ENCODE data around the gene ABR. TPM values are rescaled to one million over a fixed set of nuclear protein-coding genes. Genes with fewer than 3 reads are reported as not detected.

Gene ABR
- total RNA-seq, 1 donor from 2014 or later = 92.7 TPM

- no peaks in the 10 kb centered on the region for H3K9me3 Mint-ChIP-seq
- H3K27ac Mint-ChIP-seq = no peak overlapping the region
- H3K9ac ChIP-seq = no peak overlapping the region
- peaks cover 22% of the 10 kb centered on the region for H3K4me1 ChIP-seq
- H3K4me1 Mint-ChIP-seq = peaks cover 27% of the 10 kb centered on the region
- H3K27me3 ChIP-seq = peaks cover 17% of the 10 kb centered on the region
- no peak for DNase-seq (ENCODE audit: low spot score)
- no peaks in the 10 kb centered on the region for H3F3A ChIP-seq (ENCODE audit: low read depth)
- no peaks in the 10 kb centered on the region for H3K36me3 ChIP-seq
- no peaks in the 10 kb centered on the region for H3K9me3 ChIP-seq (ENCODE audit: low read depth)
- H3K79me2 ChIP-seq (ENCODE audit: low read depth) = no peaks in the 10 kb centered on the region
- H3K4me3 Mint-ChIP-seq = no peak overlapping the region
- no peak overlapping the region for H3K4me3 ChIP-seq
- H3K27me3 Mint-ChIP-seq (ENCODE audit: insufficient read depth, low read depth) = peaks cover 7% of the 10 kb centered on the region
- no peak overlapping the region for H3K27ac ChIP-seq
- H3K36me3 Mint-ChIP-seq = no peaks in the 10 kb centered on the region
- H2AFZ ChIP-seq (replicated peaks) = no peak overlapping the region
- no peak overlapping the region for H3K4me2 ChIP-seq
- no peak for TF ChIP-seq EZH2phosphoT487 (IDR thresholded peaks at IDR 0.05)
- TF ChIP-seq EZH2 (IDR thresholded peaks at IDR 0.05) = no peak
- TF ChIP-seq CTCF (IDR thresholded peaks at IDR 0.05) = no peak
- H4K20me1 ChIP-seq (ENCODE audit: low read depth) = peaks cover 13% of the 10 kb centered on the region
These were observed 143.5 kb downstream of the ABR start for GRCh38 chr17:1036171-1036844.

- no peaks in the 10 kb centered on the region for H3K36me3 Mint-ChIP-seq
These were observed 144.1 kb downstream of the ABR start for GRCh38 chr17:1035546-1036170.

DNA sequence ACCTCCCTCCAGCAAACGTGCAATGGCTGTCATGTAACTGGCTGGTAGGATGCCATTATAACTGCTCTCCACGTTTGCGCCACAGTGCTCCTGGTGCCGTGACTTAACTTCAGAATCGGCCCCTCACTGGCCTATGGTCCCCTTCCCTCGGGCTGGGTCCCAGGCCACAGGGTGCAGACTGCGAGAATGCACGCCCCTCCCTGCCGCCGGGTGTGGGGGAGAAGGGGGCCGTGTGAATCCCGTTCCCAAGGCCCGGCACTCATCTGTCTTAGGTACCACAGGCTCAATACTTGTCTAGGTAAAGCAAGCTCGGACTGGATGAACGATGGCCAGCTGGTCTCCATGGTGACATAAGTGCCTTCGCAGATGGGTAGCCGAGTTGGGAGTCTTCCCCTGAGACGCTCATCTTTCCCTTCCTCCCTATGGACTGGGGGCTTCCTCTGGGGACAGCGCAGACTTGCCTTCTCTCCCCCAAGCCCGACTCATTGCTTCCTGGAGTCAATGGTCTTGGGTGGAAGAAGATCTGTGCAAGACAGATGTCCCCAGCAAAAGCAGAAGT, 145.1 kb downstream of the ABR start:
- Mint-ChIP-seq H3K4me3 (no peak overlapping the region), H3K36me3 (no peaks in the 10 kb centered on the region), H3K27me3 (ENCODE audit: insufficient read depth, low read depth) (peaks cover 7% of the 10 kb centered on the region), H3K9me3 (no peaks in the 10 kb centered on the region), H3K4me1 (peaks cover 28% of the 10 kb centered on the region), H3K27ac (no peak overlapping the region)
- peaks cover 27% of the 10 kb centered on the region for H4K20me1 ChIP-seq (ENCODE audit: low read depth)
- no peak for TF ChIP-seq EZH2phosphoT487 (IDR thresholded peaks at IDR 0.05)
- TF ChIP-seq CTCF (IDR thresholded peaks at IDR 0.05) = no peak
- no peak for TF ChIP-seq EZH2 (IDR thresholded peaks at IDR 0.05)
- peaks cover 8% of the 10 kb centered on the region for H3F3A ChIP-seq (ENCODE audit: low read depth)
- no peaks in the 10 kb centered on the region for H3K9me3 ChIP-seq (ENCODE audit: low read depth)
- no peak for DNase-seq (ENCODE audit: low spot score)
- no peaks in the 10 kb centered on the region for H3K79me2 ChIP-seq (ENCODE audit: low read depth)
- H3K36me3 ChIP-seq = no peaks in the 10 kb centered on the region
- H3K9ac ChIP-seq = no peak overlapping the region
- no peak overlapping the region for H3K4me3 ChIP-seq
- no peak overlapping the region for H3K27ac ChIP-seq
- H3K4me2 ChIP-seq = no peak overlapping the region
- H3K27me3 ChIP-seq = peaks cover 27% of the 10 kb centered on the region
- H3K4me1 ChIP-seq = peaks cover 19% of the 10 kb centered on the region
- no peak overlapping the region for H2AFZ ChIP-seq (replicated peaks)

More at GRCh38 chr17:1035546-1036170, 144.1 kb downstream of the ABR start:
- Mint-ChIP-seq H3K27ac (no peak overlapping the region), H3K4me3 (no peak overlapping the region), H3K27me3 (ENCODE audit: insufficient read depth, low read depth) (peaks cover 7% of the 10 kb centered on the region), H3K9me3 (no peaks in the 10 kb centered on the region), H3K4me1 (peaks cover 29% of the 10 kb centered on the region)
- H3F3A ChIP-seq (ENCODE audit: low read depth) = peaks cover 5% of the 10 kb centered on the region
- no peak for DNase-seq (ENCODE audit: low spot score)
- H3K79me2 ChIP-seq (ENCODE audit: low read depth) = no peaks in the 10 kb centered on the region
- H3K4me2 ChIP-seq = no peak overlapping the region
- H2AFZ ChIP-seq (replicated peaks) = no peak overlapping the region
- no peaks in the 10 kb centered on the region for H3K36me3 ChIP-seq
- TF ChIP-seq EZH2phosphoT487 (IDR thresholded peaks at IDR 0.05) (no peak), CTCF (IDR thresholded peaks at IDR 0.05) (no peak), EZH2 (IDR thresholded peaks at IDR 0.05) (no peak)
- H3K4me3 ChIP-seq = no peak overlapping the region
- no peaks in the 10 kb centered on the region for H3K9me3 ChIP-seq (ENCODE audit: low read depth)
- peaks cover 18% of the 10 kb centered on the region for H4K20me1 ChIP-seq (ENCODE audit: low read depth)
- peaks cover 22% of the 10 kb centered on the region for H3K4me1 ChIP-seq
- peaks cover 23% of the 10 kb centered on the region for H3K27me3 ChIP-seq
- H3K9ac ChIP-seq = no peak overlapping the region
- no peak overlapping the region for H3K27ac ChIP-seq
